WTC11 (cell line): ENCODE data around the gene ALG8. TPM values are rescaled to one million over a fixed set of nuclear protein-coding genes. Genes with fewer than 3 reads are reported as not detected.

Experiments used
- ATF1 ChIP-seq: sonication (generic); formaldehyde crosslinking; IDR thresholded peaks from 2 replicates; pipeline ENCODE4 v1.8.1; 2023; ENCODE audit warnings: mild to moderate bottlenecking, moderate library complexity, missing genetic modification reagents
- CREB1 ChIP-seq: sonication (generic); formaldehyde crosslinking; IDR thresholded peaks from 2 replicates; pipeline ENCODE4 v1.8.0; 2023; ENCODE audit warnings: mild to moderate bottlenecking, missing genetic modification reagents
- ELF4 ChIP-seq: sonication (generic); formaldehyde crosslinking; IDR thresholded peaks from 2 replicates; pipeline ENCODE4 v1.8.1; 2022; ENCODE audit warnings: low read depth, mild to moderate bottlenecking, moderate library complexity, missing genetic modification reagents
- EMX1 ChIP-seq: fragments of 250-450 bp; sonication (Bioruptor Pico); IDR thresholded peaks from 2 replicates; pipeline ENCODE4 v1.8.0; 2021; ENCODE audit warnings: mild to moderate bottlenecking
- ESRRA ChIP-seq: sonication (generic); formaldehyde crosslinking; IDR thresholded peaks from 2 replicates; pipeline ENCODE4 v1.8.1; 2022; ENCODE audit warnings: mild to moderate bottlenecking, missing genetic modification reagents, borderline replicate concordance
- ETV6 ChIP-seq: sonication (generic); formaldehyde crosslinking; IDR thresholded peaks from 2 replicates; pipeline ENCODE4 v1.8.1; 2022; ENCODE audit warnings: mild to moderate bottlenecking, missing genetic modification reagents
- JAZF1 ChIP-seq: fragments of 250-450 bp; sonication (Bioruptor Pico); IDR thresholded peaks from 2 replicates; pipeline ENCODE4 v1.9.0; 2021; ENCODE audit warnings: moderate library complexity, mild to moderate bottlenecking, inconsistent platforms
- NFATC4 ChIP-seq: fragments of 250-450 bp; sonication (Bioruptor Pico); IDR thresholded peaks from 2 replicates; pipeline ENCODE4 v1.9.0; 2021; ENCODE audit warnings: mild to moderate bottlenecking
- NR3C1 ChIP-seq: sonication (generic); formaldehyde crosslinking; conservative IDR thresholded peaks from 2 replicates; pipeline ENCODE4 v1.8.1; 2023; ENCODE audit warnings: low read depth, mild to moderate bottlenecking, missing genetic modification reagents
- PRDM15 ChIP-seq: sonication (generic); formaldehyde crosslinking; IDR thresholded peaks from 2 replicates; pipeline ENCODE4 v1.8.0; 2022; ENCODE audit warnings: missing genetic modification reagents
- SMAD3 ChIP-seq: sonication (generic); formaldehyde crosslinking; IDR thresholded peaks from 2 replicates; pipeline ENCODE4 v1.8.0; 2022; ENCODE audit warnings: missing genetic modification reagents, mild to moderate bottlenecking, borderline replicate concordance
- SMAD4 ChIP-seq: sonication (generic); formaldehyde crosslinking; IDR thresholded peaks from 2 replicates; pipeline ENCODE4 v1.8.0; 2022; ENCODE audit warnings: mild to moderate bottlenecking, missing genetic modification reagents
- TEAD1 ChIP-seq: sonication (generic); formaldehyde crosslinking; IDR thresholded peaks from 2 replicates; pipeline ENCODE4 v1.8.0; 2022; ENCODE audit warnings: mild to moderate bottlenecking, missing genetic modification reagents
- ZNF416 ChIP-seq: fragments of 250-450 bp; sonication (Bioruptor Pico); IDR thresholded peaks from 2 replicates; pipeline ENCODE4 v1.9.0; 2021; ENCODE audit warnings: mild to moderate bottlenecking, inconsistent platforms
- total RNA-seq: library from RNA; stranded (reverse); gene quantifications from 3 replicates; pipeline ENCODE4 v1.2.3, GENCODE V29; 2021
- TF ChIP-seq, protein P1 (sequence below): sonication (generic); formaldehyde crosslinking; IDR thresholded peaks from 2 replicates; pipeline ENCODE4 v1.8.1; 2023; ENCODE audit warnings: mild to moderate bottlenecking, missing genetic modification reagents, borderline replicate concordance
- TF ChIP-seq, protein P2 (sequence below): sonication (generic); formaldehyde crosslinking; IDR thresholded peaks from 2 replicates; pipeline ENCODE4 v1.8.0; 2023; ENCODE audit warnings: mild to moderate bottlenecking, missing genetic modification reagents
- TF ChIP-seq, protein P3 (sequence below): sonication (generic); formaldehyde crosslinking; IDR thresholded peaks from 2 replicates; pipeline ENCODE4 v1.8.1; 2023; ENCODE audit warnings: mild to moderate bottlenecking, missing genetic modification reagents, moderate library complexity

Gene ALG8
- total RNA-seq, 1 experiment from 2014 or later = 63.8 TPM

GRCh38 chr11:78139422-78140391, at the start of gene ALG8 (continued):
- TF ChIP-seq, protein P1, sequence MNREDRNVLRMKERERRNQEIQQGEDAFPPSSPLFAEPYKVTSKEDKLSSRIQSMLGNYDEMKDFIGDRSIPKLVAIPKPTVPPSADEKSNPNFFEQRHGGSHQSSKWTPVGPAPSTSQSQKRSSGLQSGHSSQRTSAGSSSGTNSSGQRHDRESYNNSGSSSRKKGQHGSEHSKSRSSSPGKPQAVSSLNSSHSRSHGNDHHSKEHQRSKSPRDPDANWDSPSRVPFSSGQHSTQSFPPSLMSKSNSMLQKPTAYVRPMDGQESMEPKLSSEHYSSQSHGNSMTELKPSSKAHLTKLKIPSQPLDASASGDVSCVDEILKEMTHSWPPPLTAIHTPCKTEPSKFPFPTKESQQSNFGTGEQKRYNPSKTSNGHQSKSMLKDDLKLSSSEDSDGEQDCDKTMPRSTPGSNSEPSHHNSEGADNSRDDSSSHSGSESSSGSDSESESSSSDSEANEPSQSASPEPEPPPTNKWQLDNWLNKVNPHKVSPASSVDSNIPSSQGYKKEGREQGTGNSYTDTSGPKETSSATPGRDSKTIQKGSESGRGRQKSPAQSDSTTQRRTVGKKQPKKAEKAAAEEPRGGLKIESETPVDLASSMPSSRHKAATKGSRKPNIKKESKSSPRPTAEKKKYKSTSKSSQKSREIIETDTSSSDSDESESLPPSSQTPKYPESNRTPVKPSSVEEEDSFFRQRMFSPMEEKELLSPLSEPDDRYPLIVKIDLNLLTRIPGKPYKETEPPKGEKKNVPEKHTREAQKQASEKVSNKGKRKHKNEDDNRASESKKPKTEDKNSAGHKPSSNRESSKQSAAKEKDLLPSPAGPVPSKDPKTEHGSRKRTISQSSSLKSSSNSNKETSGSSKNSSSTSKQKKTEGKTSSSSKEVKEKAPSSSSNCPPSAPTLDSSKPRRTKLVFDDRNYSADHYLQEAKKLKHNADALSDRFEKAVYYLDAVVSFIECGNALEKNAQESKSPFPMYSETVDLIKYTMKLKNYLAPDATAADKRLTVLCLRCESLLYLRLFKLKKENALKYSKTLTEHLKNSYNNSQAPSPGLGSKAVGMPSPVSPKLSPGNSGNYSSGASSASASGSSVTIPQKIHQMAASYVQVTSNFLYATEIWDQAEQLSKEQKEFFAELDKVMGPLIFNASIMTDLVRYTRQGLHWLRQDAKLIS = peak; percentile 88; the same call in 1 of the 2 replicates
- TF ChIP-seq ZNF416 (no peak), EMX1 (CRISPR knock-in tag) (no peak), CREB1 (CRISPR knock-in tag) (no peak), ESRRA (CRISPR knock-in tag) (no peak; the same call in 1 of the 2 replicates), ETV6 (CRISPR knock-in tag) (peak; percentile 38; the same call in 1 of the 2 replicates), ATF1 (CRISPR knock-in tag) (peak; percentile 72; the same call in 1 of the 2 replicates), SMAD4 (CRISPR knock-in tag) (no peak), SMAD3 (CRISPR knock-in tag) (0 out of 2 replicates have a peak, but pooled peaks have one; percentile 53), NR3C1 (no peak), PRDM15 (CRISPR knock-in tag) (peak; percentile 81), JAZF1 (CRISPR knock-in tag) (no peak), TEAD1 (peak; percentile 67; the same call in 1 of the 2 replicates), ELF4 (no peak), NFATC4 (CRISPR knock-in tag) (no peak)
- TF ChIP-seq, protein P2, sequence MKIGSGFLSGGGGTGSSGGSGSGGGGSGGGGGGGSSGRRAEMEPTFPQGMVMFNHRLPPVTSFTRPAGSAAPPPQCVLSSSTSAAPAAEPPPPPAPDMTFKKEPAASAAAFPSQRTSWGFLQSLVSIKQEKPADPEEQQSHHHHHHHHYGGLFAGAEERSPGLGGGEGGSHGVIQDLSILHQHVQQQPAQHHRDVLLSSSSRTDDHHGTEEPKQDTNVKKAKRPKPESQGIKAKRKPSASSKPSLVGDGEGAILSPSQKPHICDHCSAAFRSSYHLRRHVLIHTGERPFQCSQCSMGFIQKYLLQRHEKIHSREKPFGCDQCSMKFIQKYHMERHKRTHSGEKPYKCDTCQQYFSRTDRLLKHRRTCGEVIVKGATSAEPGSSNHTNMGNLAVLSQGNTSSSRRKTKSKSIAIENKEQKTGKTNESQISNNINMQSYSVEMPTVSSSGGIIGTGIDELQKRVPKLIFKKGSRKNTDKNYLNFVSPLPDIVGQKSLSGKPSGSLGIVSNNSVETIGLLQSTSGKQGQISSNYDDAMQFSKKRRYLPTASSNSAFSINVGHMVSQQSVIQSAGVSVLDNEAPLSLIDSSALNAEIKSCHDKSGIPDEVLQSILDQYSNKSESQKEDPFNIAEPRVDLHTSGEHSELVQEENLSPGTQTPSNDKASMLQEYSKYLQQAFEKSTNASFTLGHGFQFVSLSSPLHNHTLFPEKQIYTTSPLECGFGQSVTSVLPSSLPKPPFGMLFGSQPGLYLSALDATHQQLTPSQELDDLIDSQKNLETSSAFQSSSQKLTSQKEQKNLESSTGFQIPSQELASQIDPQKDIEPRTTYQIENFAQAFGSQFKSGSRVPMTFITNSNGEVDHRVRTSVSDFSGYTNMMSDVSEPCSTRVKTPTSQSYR (CRISPR knock-in tag) = peak; percentile 51
- TF ChIP-seq, protein P3, sequence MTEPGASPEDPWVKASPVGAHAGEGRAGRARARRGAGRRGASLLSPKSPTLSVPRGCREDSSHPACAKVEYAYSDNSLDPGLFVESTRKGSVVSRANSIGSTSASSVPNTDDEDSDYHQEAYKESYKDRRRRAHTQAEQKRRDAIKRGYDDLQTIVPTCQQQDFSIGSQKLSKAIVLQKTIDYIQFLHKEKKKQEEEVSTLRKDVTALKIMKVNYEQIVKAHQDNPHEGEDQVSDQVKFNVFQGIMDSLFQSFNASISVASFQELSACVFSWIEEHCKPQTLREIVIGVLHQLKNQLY (CRISPR knock-in tag) = no peak
